Activated CD4-positive, alpha-beta T cell treated with anti-CD3 and anti-CD28 coated beads for 48 hours (primary cell): ENCODE measurements around the gene MACO1.
"Not testable (repeated sequence)": the region's sequence is repeated elsewhere in the genome, so short reads cannot be mapped to it uniquely, and the experiment has no call there.

Experiments used
- DNase-seq: peaks from one replicate; pipeline ENCODE4 v3.0.0-alpha.2; 2020

MACO1 gene

GRCh38 chr1:25492323-25492722, 61.6 kb downstream of the MACO1 start:
- DNase-seq = no peak

- DNase-seq = no peak
Measured at GRCh38 chr1:25494952-25495351, 64.3 kb downstream of the MACO1 start.

- no peak for DNase-seq
Measured at GRCh38 chr1:25500694-25501093, 70.0 kb downstream of the MACO1 start.

- peak; percentile 49 for DNase-seq
Measured at GRCh38 chr1:25501235-25502058, 70.8 kb downstream of the MACO1 start.

- no peak for DNase-seq
Measured at GRCh38 chr1:25502957-25503356, 72.3 kb downstream of the MACO1 start.

GRCh38 chr1:25503551-25504426, 73.1 kb downstream of the MACO1 start:
- peak; percentile 76 for DNase-seq

GRCh38 chr1:25504706-25505595, 74.3 kb downstream of the MACO1 start:
- DNase-seq = no peak

GRCh38 chr1:25505656-25506385, 75.1 kb downstream of the MACO1 start:
- no peak for DNase-seq

- not testable (repeated sequence) for DNase-seq
Measured at GRCh38 chr1:25506566-25507463, 76.1 kb downstream of the MACO1 start.

GRCh38 chr1:25513666-25514065, 83.0 kb downstream of the MACO1 start:
- no peak for DNase-seq

GRCh38 chr1:25515033-25515432, 84.3 kb downstream of the MACO1 start:
- DNase-seq = no peak

GRCh38 chr1:25516686-25517085, 86.0 kb downstream of the MACO1 start:
- DNase-seq = no peak

- DNase-seq = no peak
Measured at GRCh38 chr1:25517476-25518394, 87.0 kb downstream of the MACO1 start.

- DNase-seq = no peak
Measured at GRCh38 chr1:25519624-25520023, 88.9 kb downstream of the MACO1 start.

- peak; percentile 81 for DNase-seq
Measured at GRCh38 chr1:25520446-25521061, 89.9 kb downstream of the MACO1 start.

GRCh38 chr1:25522031-25522655, 91.4 kb downstream of the MACO1 start:
- no peak for DNase-seq

- DNase-seq = peak; percentile 32
Measured at GRCh38 chr1:25523542-25523941, 92.8 kb downstream of the MACO1 start.

- no peak for DNase-seq
Measured at GRCh38 chr1:25524568-25525360, 94.1 kb downstream of the MACO1 start.
